ENCODE results near the gene ORC2. TPM values are rescaled to one million over a fixed set of nuclear protein-coding genes. Genes with fewer than 3 reads are reported as not detected.
"Not testable (repeated sequence)": the region's sequence is repeated elsewhere in the genome, so short reads cannot be mapped to it uniquely, and the experiment has no call there.

ORC2 gene
- total RNA-seq, 1 donor from 2014 or later = 36.8 TPM

- DNase-seq = no peak
- Mint-ChIP-seq H3K27me3 (no peaks in the 10 kb centered on the region), H3K9me3 (no peaks in the 10 kb centered on the region), H3K36me3 (ENCODE audit: low read depth) (peaks cover 57% of the 10 kb centered on the region), H3K4me3 (no peak overlapping the region), H3K4me1 (no peaks in the 10 kb centered on the region), H3K27ac (no peak overlapping the region)
- ATAC-seq (ENCODE audit: low read depth) = no peak
- intact Hi-C loops (cut with micrococcal nuclease) = no loop called here
- ChIA-PET POLR2A (no interaction called here), CTCF (interaction anchor here (0.5 kb wide), 1 partner anchor 76 kb away, joined by 3 read pairs; no protein-coding TSS in a partner anchor)
- TF ChIP-seq CTCF (IDR thresholded peaks at IDR 0.05) = no peak
Measured at GRCh38 chr2:200993097-200993496, 29.6 kb upstream of the ORC2 start.

GRCh38 chr2:200987137-200987536 lies 23.7 kb upstream of the ORC2 start:
- Mint-ChIP-seq H3K4me3 (no peak overlapping the region), H3K27me3 (no peaks in the 10 kb centered on the region), H3K27ac (no peak overlapping the region), H3K9me3 (no peaks in the 10 kb centered on the region), H3K4me1 (no peaks in the 10 kb centered on the region), H3K36me3 (ENCODE audit: low read depth) (peaks cover 44% of the 10 kb centered on the region)
- DNase-seq = no peak
- intact Hi-C loops (cut with micrococcal nuclease) = no loop called here
- ATAC-seq (ENCODE audit: low read depth) = no peak
- ChIA-PET CTCF (no interaction called here), POLR2A (no interaction called here)
- no peak for TF ChIP-seq CTCF (IDR thresholded peaks at IDR 0.05)

- ChIA-PET POLR2A (no interaction called here), CTCF (no interaction called here)
- ATAC-seq (ENCODE audit: low read depth) (no peak), DNase-seq (no peak)
- Mint-ChIP-seq H3K9me3 (no peaks in the 10 kb centered on the region), H3K4me3 (no peak overlapping the region), H3K36me3 (ENCODE audit: low read depth) (peaks cover 50% of the 10 kb centered on the region), H3K4me1 (no peaks in the 10 kb centered on the region), H3K27ac (no peak overlapping the region), H3K27me3 (no peaks in the 10 kb centered on the region)
- intact Hi-C loops (cut with micrococcal nuclease) = no loop called here
- no peak for TF ChIP-seq CTCF (IDR thresholded peaks at IDR 0.05)
Measured at GRCh38 chr2:200985799-200986198, 22.3 kb upstream of the ORC2 start.

GRCh38 chr2:200976710-200977109 lies 13.2 kb upstream of the ORC2 start:
- intact Hi-C loops (cut with micrococcal nuclease) = no loop called here
- ChIA-PET POLR2A (interaction anchor here (1.9 kb wide), 1 partner anchor 13 kb away, joined by 6 read pairs; the partner anchor contains the start of gene ORC2), CTCF (interaction anchor here (1.3 kb wide), 2 partner anchors 200 to 201 kb away, joined by 3 to 4 read pairs; no protein-coding TSS in a partner anchor)
- Mint-ChIP-seq H3K27ac (no peak overlapping the region), H3K4me1 (no peaks in the 10 kb centered on the region), H3K27me3 (no peaks in the 10 kb centered on the region), H3K36me3 (ENCODE audit: low read depth) (peaks cover 24% of the 10 kb centered on the region), H3K4me3 (no peak overlapping the region), H3K9me3 (no peaks in the 10 kb centered on the region)
- ATAC-seq (ENCODE audit: low read depth) (no peak), DNase-seq (no peak)
- TF ChIP-seq CTCF (IDR thresholded peaks at IDR 0.05) = no peak

- ATAC-seq (ENCODE audit: low read depth) (no peak), DNase-seq (no peak)
- Mint-ChIP-seq H3K9me3 (no peaks in the 10 kb centered on the region), H3K27ac (no peak overlapping the region), H3K27me3 (no peaks in the 10 kb centered on the region), H3K4me1 (no peaks in the 10 kb centered on the region), H3K36me3 (ENCODE audit: low read depth) (peaks cover 13% of the 10 kb centered on the region), H3K4me3 (no peak overlapping the region)
- no peak for TF ChIP-seq CTCF (IDR thresholded peaks at IDR 0.05)
- intact Hi-C loops (cut with micrococcal nuclease) = no loop called here
- POLR2A ChIA-PET = interaction anchor here (1.9 kb wide), 1 partner anchor 12 kb away, joined by 6 read pairs; the partner anchor contains the start of gene ORC2
- CTCF ChIA-PET = interaction anchor here (0.7 to 1.4 kb wide), 2 partner anchors 9 to 256 kb away, joined by 3 read pairs; no protein-coding TSS in a partner anchor
Measured at GRCh38 chr2:200975672-200976071, 12.2 kb upstream of the ORC2 start.

- not testable (repeated sequence) for H3K36me3 Mint-ChIP-seq (ENCODE audit: low read depth)
Measured at GRCh38 chr2:200970057-200970456, 6.6 kb upstream of the ORC2 start.

More at GRCh38 chr2:200970057-200970456, 6.6 kb upstream of the ORC2 start:
- peaks cover 26% of the 10 kb centered on the region for H3K4me1 Mint-ChIP-seq
- DNase-seq; ATAC-seq (ENCODE audit: low read depth); intact Hi-C loops (cut with micrococcal nuclease); H3K27me3 Mint-ChIP-seq; CTCF ChIA-PET; H3K27ac Mint-ChIP-seq; H3K9me3 Mint-ChIP-seq; H3K4me3 Mint-ChIP-seq: not testable (repeated sequence)
- POLR2A ChIA-PET = interaction anchor here (0.7 kb wide), 1 partner anchor 11 kb away, joined by 5 read pairs; no protein-coding TSS in a partner anchor

All from activated B cell treated with CpG ODN at 0.5 μM for 24 hours (primary cell).